ENCODE measurements around the gene MXD3. TPM values are rescaled to one million over a fixed set of nuclear protein-coding genes. Genes with fewer than 3 reads are reported as not detected.

Gene MXD3
- 5.8 and 10.9 TPM in 2 replicates for total RNA-seq

GRCh38 chr5:177311723-177312648 is at the start of gene MXD3:
Gene MXD3, minus strand, starts transcription at chr5:177311898. Its CDS starts 68 bp downstream, at chr5:177311830.

DNA sequence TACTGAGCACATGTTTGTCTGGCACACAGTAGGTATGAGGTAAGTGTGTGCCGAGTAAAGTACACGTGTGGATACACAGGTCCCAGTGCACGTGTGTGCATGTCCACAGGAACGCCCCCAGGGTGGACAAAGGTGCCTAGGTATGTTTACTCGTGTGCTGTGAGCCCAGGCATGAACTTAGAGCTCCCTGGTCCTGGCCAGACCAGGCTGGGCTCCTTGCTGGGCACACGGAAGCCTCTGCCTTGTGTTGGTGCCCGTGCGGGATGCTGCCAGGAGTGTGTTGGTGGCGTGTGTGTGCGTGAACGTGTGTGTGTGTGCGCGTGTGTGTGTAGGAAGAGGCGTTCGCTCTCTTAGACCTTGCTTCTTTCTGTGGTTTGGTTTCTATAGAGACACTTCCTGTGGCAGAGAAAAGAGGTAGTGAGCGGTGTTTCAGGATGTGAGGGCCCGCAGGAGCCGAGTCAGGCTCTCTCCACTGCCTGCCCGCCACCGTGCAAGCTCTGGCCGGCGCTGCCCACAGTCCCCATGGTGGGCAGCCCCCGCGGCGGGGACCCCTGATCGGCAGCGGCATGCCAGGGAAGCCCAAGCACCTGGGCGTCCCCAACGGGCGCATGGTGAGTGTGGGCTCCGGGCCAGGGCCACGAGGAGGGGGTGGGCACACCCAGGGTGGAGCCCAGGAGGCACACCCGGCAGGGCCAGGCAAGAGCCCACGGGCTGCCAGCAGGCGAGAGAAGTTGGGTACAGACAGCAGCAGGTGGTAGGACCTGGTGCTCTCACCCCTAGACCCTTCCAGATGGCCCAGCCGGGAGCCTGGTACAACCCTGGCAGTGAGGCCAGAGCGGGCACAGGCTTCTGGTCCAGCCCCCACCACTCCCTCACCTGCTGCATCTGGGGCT is 46.0 kb upstream of the MXD3 start, which contains the start of gene RGS14:
Gene RGS14, plus strand, starts transcription at position 466 of the 893 bp plus-strand sequence. Its CDS starts 101 bp downstream, at position 567.

GRCh38 chr5:177351392-177352329 is 40.0 kb upstream of the MXD3 start, which contains the start of gene LMAN2:
Gene LMAN2, minus strand, starts transcription at chr5:177351668. Its CDS starts 21 bp downstream, at chr5:177351647.

DNA sequence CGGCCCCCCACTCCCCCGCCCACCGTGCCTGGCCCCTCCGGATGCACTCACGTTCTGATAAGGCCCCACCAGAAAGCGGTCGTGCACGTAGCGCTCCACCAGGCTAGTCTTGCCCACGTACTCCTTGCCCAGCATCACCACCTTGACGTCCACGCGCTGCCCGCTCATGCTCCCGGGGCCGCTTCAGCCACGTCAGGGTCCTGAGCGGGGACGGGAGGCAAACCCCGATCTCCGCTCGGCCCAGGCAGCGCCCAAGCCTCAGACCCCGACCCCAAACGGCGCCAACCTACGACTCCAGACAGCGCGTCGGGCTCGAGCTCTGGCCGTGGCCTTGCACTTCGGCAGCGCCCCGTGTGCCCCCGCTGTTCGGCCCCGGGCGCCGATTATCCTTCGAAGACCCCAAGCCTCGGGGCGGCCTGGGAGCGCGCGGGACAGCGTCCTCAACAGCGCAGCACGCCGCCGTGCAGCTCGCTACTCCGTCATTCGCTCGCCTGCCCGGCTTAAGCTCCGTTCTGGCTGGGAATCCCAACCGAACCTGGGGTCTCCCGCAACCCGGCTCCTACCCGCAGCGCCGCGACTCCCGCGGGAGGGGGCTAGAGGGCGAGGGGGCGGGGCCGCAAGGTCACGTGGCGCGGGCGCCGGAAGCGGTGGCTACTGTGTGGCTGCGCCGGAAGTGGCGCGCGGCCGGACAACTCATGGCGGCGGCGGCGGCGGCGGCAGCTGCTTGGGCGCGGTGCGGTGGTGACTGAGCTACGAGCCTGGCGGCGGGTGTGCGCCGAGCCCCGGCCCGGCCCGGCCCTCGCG is 8.4 kb downstream of the MXD3 start, which contains the start of the genes PRELID1 and RAB24:
Gene PRELID1, plus strand, starts transcription at position 679 of the 804 bp plus-strand sequence. CDS start 187 bp downstream, outside the sequence.
Gene RAB24, minus strand, starts transcription at position 599 of the 804 bp plus-strand sequence. Its CDS starts 431 bp downstream, at position 168.

Other genes with a start within 250 kb of the MXD3 start
- 1.3 and 2.1 TPM in 2 replicates for gene FGFR4, start 225.0 kb downstream of the MXD3 start, total RNA-seq
- 22.3 and 24.3 TPM in 2 replicates for gene NSD1, start 178.1 kb downstream of the MXD3 start, total RNA-seq
- gene RAB24, start 8.2 kb downstream of the MXD3 start, total RNA-seq: 19.6 and 24.3 TPM in 2 replicates
- 165 and 185 TPM in 2 replicates for gene PRELID1, start 8.1 kb downstream of the MXD3 start, total RNA-seq
- 280 and 321 TPM in 2 replicates for gene LMAN2, start 39.8 kb upstream of the MXD3 start, total RNA-seq
- 23.4 and 31.0 TPM in 2 replicates for gene RGS14, start 46.0 kb upstream of the MXD3 start, total RNA-seq
- gene SLC34A1, start 72.5 kb upstream of the MXD3 start, total RNA-seq: not detected in 2 replicates
- gene PFN3, start 88.8 kb upstream of the MXD3 start, total RNA-seq: not detected in 2 replicates
- gene F12, start 97.7 kb upstream of the MXD3 start, total RNA-seq: 14.4 and 19.6 TPM in 2 replicates
- gene GRK6, start 114.8 kb upstream of the MXD3 start, total RNA-seq: 44.1 and 50.4 TPM in 2 replicates
- gene PRR7, start 134.9 kb upstream of the MXD3 start, total RNA-seq: 21.9 and 29.7 TPM in 2 replicates
- gene DBN1, start 161.7 kb upstream of the MXD3 start, total RNA-seq: 126 and 146 TPM in 2 replicates
- gene PDLIM7, start 185.7 kb upstream of the MXD3 start, total RNA-seq: 108 and 136 TPM in 2 replicates
- gene DOK3, start 197.9 kb upstream of the MXD3 start, total RNA-seq: 0.99 and 1.9 TPM in 2 replicates
- 136 and 138 TPM in 2 replicates for gene DDX41, start 205.1 kb upstream of the MXD3 start, total RNA-seq
- 27.3 and 33.9 TPM in 2 replicates for gene FAM193B, start 242.7 kb upstream of the MXD3 start, total RNA-seq